Tibial nerve (tissue), 4 donors: ENCODE measurements around the gene MRPL37. TPM values are rescaled to one million over a fixed set of nuclear protein-coding genes. Genes with fewer than 3 reads are reported as not detected.

ENCODE experiments used
- DNase-seq, 2 donors: peaks; one replicate each; pipeline ENCODE4 v3.0.0-alpha.2; 2019; ENCODE audit warnings: low spot score in 2 of 2
- H3K27ac ChIP-seq, 4 donors: fragments of 200-600 bp; sonication (generic) in 3 of 4; one replicate each; pipeline ENCODE4 v1.5.1; 2017 to 2019; ENCODE audit warnings: mild to moderate bottlenecking in 1 of 4
- H3K27me3 ChIP-seq, 2 donors: fragments of 200-600 bp; sonication (generic) in 1 of 2; one replicate each; pipeline versions ENCODE4 v1.5.1 to v1.6.0; 2017 to 2019
- H3K36me3 ChIP-seq, 3 donors: fragments of 200-600 bp; sonication (generic); one replicate each; pipeline ENCODE4 v1.5.1; 2018 to 2019
- H3K4me1 ChIP-seq, 4 donors: fragments of 200-600 bp; sonication (generic) in 3 of 4; one replicate each; pipeline ENCODE4 v1.5.1; 2017 to 2019
- H3K4me3 ChIP-seq, 4 donors: fragments of 200-600 bp; sonication (generic) in 3 of 4; one replicate each; pipeline ENCODE4 v1.5.1; 2017 to 2019; ENCODE audit warnings: mild to moderate bottlenecking in 1 of 4, moderate library complexity in 1 of 4
- H3K9me3 ChIP-seq, 4 donors: fragments of 200-600 bp; sonication (generic) in 3 of 4; one replicate each; pipeline ENCODE4 v1.5.1; 2017 to 2019
- CTCF ChIP-seq, 5 experiments: fragments of 200-600 bp in 3 of 5; fragments of 450-650 bp in 2 of 5; sonication (generic) in 3 of 5; IDR thresholded peaks; one replicate each; pipeline ENCODE4 v1.5.1; 2016 to 2019; ENCODE audit warnings: antibody characterized with exemption in 5 of 5, mild to moderate bottlenecking in 3 of 5, moderate library complexity in 2 of 5
- EP300 ChIP-seq, 2 donors: sonication (generic); formaldehyde crosslinking; IDR thresholded peaks; one replicate each; pipeline ENCODE4 v1.6.1; 2017; ENCODE audit warnings: antibody characterized with exemption in 2 of 2, mild to moderate bottlenecking in 1 of 2
- POLR2A ChIP-seq, 2 donors: fragments of 450-650 bp; IDR thresholded peaks; one replicate each; pipeline ENCODE4 v1.6.1; 2017; ENCODE audit warnings: antibody characterized with exemption in 2 of 2, mild to moderate bottlenecking in 2 of 2, moderate library complexity in 2 of 2
- WGBS, 2 donors: methylation state at CpG; one replicate each; pipeline ENCODE4 v1.1.5; 2018; 5-methylcytosine and 5-hydroxymethylcytosine counted together
- total RNA-seq, 4 donors: library from RNA; depleted of rRNA; stranded (reverse); fragments of >200 nt; gene quantifications; one replicate each; pipeline ENCODE4 v1.1.0, GENCODE V29; 2016

MRPL37 gene
- total RNA-seq, 4 donors from 2014 or later = 39.5 to 60.6 (median 44.3) TPM

DNA sequence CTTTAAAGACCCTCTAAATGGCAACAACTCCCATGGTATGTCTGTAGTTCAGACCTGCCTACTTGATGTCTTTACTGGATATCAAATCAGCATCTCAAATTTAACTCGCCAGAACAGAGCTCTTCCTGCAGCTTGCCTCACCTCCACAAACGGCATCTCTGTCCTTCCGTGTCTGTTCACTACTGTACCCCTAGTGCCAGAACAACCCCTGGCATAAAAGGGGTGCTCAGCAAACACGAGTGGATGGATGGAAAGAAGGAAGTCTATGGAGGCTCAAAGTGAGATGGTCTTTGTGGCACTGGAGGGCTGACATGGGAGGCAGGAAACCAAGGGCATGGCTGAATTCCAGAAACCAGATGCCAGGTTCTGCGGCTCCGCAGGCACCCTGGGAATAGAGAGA, 22.7 kb downstream of the MRPL37 start:
- Histone ChIP-seq H3K27ac (peak overlapping the region in 1 of 4 donors; percentile 4), H3K27me3 (no peaks in the 10 kb centered on the region), H3K36me3 (peaks cover 0 to 35% (median 0%) of the 10 kb centered on the region in 3 donors), H3K4me1 (peaks cover 0 to 37% (median 14%) of the 10 kb centered on the region in 4 donors), H3K9me3 (no peaks in the 10 kb centered on the region), H3K4me3 (no peak overlapping the region)
- WGBS, 2 donors = 71 to 78% methylated on average over 6 of the region's 6 CpGs
- no peak for DNase-seq
- TF ChIP-seq CTCF (IDR thresholded peaks at IDR 0.05) = no peak
- TF ChIP-seq EP300 (IDR thresholded peaks at IDR 0.05) = no peak
- TF ChIP-seq POLR2A (IDR thresholded peaks at IDR 0.05) = no peak

GRCh38 chr1:54223441-54224202, 23.7 kb downstream of the MRPL37 start:
- Histone ChIP-seq H3K4me3 (no peak overlapping the region), H3K27ac (no peak overlapping the region), H3K9me3 (no peaks in the 10 kb centered on the region), H3K27me3 (no peaks in the 10 kb centered on the region), H3K4me1 (peaks cover 0 to 43% (median 16%) of the 10 kb centered on the region in 4 donors), H3K36me3 (peaks cover 0 to 34% (median 0%) of the 10 kb centered on the region in 3 donors)
- TF ChIP-seq POLR2A (IDR thresholded peaks at IDR 0.05) = no peak
- no peak for TF ChIP-seq CTCF (IDR thresholded peaks at IDR 0.05)
- no peak for TF ChIP-seq EP300 (IDR thresholded peaks at IDR 0.05)
- DNase-seq = no peak
- WGBS, 2 donors = 86 to 90% methylated on average over 12 to 16 of the region's 16 CpGs

DNA sequence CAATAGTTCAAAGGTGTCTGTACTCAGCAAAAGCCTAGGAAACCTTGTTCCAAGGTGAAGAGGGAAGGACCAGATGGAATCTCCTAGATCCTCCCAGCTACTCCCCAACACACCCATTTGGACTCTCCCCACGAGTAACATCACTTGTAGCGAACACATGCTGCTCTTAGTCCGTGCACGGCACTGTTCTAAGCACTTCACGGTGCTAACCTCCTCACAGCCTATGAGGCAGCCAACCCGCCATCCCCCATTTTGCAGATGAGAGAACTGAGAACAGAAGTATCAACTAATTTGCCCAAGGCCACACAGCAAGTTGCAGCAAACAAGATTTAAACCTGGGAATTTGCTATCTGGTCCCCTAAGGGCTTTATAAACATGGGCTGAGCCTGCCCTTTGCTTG, 24.3 kb downstream of the MRPL37 start:
- TF ChIP-seq POLR2A (IDR thresholded peaks at IDR 0.05) = no peak
- TF ChIP-seq CTCF (IDR thresholded peaks at IDR 0.05) = no peak
- no peak for TF ChIP-seq EP300 (IDR thresholded peaks at IDR 0.05)
- WGBS, 2 donors = 71 to 83% methylated on average over 6 of the region's 6 CpGs
- H3K27ac ChIP-seq = no peak overlapping the region
- peaks cover 0 to 43% (median 15%) of the 10 kb centered on the region in 4 donors for H3K4me1 ChIP-seq
- H3K9me3 ChIP-seq = no peaks in the 10 kb centered on the region
- no peak for DNase-seq
- peaks cover 0 to 34% (median 0%) of the 10 kb centered on the region in 3 donors for H3K36me3 ChIP-seq
- no peak overlapping the region for H3K4me3 ChIP-seq
- no peaks in the 10 kb centered on the region for H3K27me3 ChIP-seq

DNA sequence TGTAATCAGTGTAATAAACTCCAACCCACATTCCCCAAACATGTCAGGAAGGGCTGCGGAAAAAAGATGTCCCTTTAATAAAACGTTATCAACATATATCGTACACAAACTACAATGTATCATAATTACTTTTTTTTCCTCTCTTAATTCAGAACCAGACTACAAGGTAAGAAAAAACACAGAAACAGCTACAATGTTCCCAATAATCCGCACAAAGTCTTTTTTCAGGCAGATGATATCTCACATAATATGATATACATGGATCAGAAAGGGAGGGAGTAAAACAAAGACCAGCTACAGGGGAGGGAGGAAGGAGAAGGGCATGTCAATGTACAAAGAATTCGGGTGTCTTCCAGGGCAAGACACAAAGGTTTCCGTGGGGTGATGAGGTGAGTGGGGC, 25.4 kb downstream of the MRPL37 start:
- no peak for DNase-seq
- WGBS, 2 donors = 79 to 81% methylated on average over 6 of the region's 6 CpGs
- Histone ChIP-seq H3K4me1 (peaks cover 0 to 37% (median 8%) of the 10 kb centered on the region in 4 donors), H3K27ac (no peak overlapping the region), H3K4me3 (no peak overlapping the region), H3K36me3 (peaks cover 0 to 34% (median 0%) of the 10 kb centered on the region in 3 donors), H3K27me3 (no peaks in the 10 kb centered on the region), H3K9me3 (no peaks in the 10 kb centered on the region)
- no peak for TF ChIP-seq EP300 (IDR thresholded peaks at IDR 0.05)
- TF ChIP-seq POLR2A (IDR thresholded peaks at IDR 0.05) = no peak
- no peak for TF ChIP-seq CTCF (IDR thresholded peaks at IDR 0.05)

GRCh38 chr1:54225986-54226559, 26.1 kb downstream of the MRPL37 start:
- WGBS, 2 donors = 77 to 82% methylated on average over 20 of the region's 20 CpGs
- peak overlapping the region in 3 of 4 donors; percentile 6 to 55 (median 27) for H3K27ac ChIP-seq
- peaks cover 0 to 38% (median 0%) of the 10 kb centered on the region in 3 donors for H3K36me3 ChIP-seq
- no peaks in the 10 kb centered on the region for H3K9me3 ChIP-seq
- no peak overlapping the region for H3K4me3 ChIP-seq
- H3K27me3 ChIP-seq = no peaks in the 10 kb centered on the region
- DNase-seq = no peak
- no peak for TF ChIP-seq CTCF (IDR thresholded peaks at IDR 0.05)
- no peak for TF ChIP-seq EP300 (IDR thresholded peaks at IDR 0.05)
- TF ChIP-seq POLR2A (IDR thresholded peaks at IDR 0.05) = no peak
- peaks cover 0 to 30% (median 8%) of the 10 kb centered on the region in 4 donors for H3K4me1 ChIP-seq
